HepG2 (cell line): ENCODE data around the gene PIH1D2. TPM values are rescaled to one million over a fixed set of nuclear protein-coding genes. Genes with fewer than 3 reads are reported as not detected.

Source experiments
- MEIS2 ChIP-seq: sonication (generic); formaldehyde crosslinking; IDR thresholded peaks from 2 replicates; pipeline ENCODE4 v1.9.0; 2021; ENCODE audit warnings: mild to moderate bottlenecking, missing genetic modification reagents
- NCOA2 ChIP-seq: sonication (generic); formaldehyde crosslinking; IDR thresholded peaks from 2 replicates; pipeline ENCODE4 v1.8.0; 2022; ENCODE audit warnings: inconsistent platforms
- TOPORS ChIP-seq: sonication (generic); formaldehyde crosslinking; IDR thresholded peaks from 2 replicates; pipeline ENCODE4 v1.8.0; 2023; ENCODE audit warnings: mild to moderate bottlenecking, missing genetic modification reagents
- ZNF234 ChIP-seq: sonication (generic); formaldehyde crosslinking; conservative IDR thresholded peaks from 2 replicates; pipeline ENCODE4 v1.5.1; 2020; ENCODE audit warnings: mild to moderate bottlenecking, missing genetic modification reagents
- ZNF460 ChIP-seq: sonication (generic); formaldehyde crosslinking; IDR thresholded peaks from 2 replicates; pipeline ENCODE4 v1.5.1; 2020; ENCODE audit warnings: missing genetic modification reagents, mild to moderate bottlenecking, borderline replicate concordance
- ZNF564 ChIP-seq: sonication (generic); formaldehyde crosslinking; IDR thresholded peaks from 2 replicates; pipeline ENCODE4 v1.8.1; 2023; ENCODE audit warnings: mild to moderate bottlenecking, missing genetic modification reagents
- ZNF607 ChIP-seq: sonication (generic); formaldehyde crosslinking; IDR thresholded peaks from 2 replicates; pipeline ENCODE4 v1.5.1; 2020; ENCODE audit warnings: missing genetic modification reagents, mild to moderate bottlenecking, borderline replicate concordance
- polyA plus RNA-seq, 8 experiments: library from polyadenylated mRNA; depleted of rRNA in 3 of 8; stranded (reverse) in 7 of 8; unstranded in 1 of 8; fragments of >200 nt; fragmentation: Illumina TruSeq in 4 of 8; extraction: Trizol in 4 of 8; gene quantifications; 2 replicates each; pipeline versions ENCODE4 v1.2.1 to v1.2.3, GENCODE V29; 2011 to 2016; ENCODE audit warnings: low read depth in 4 of 8, missing spikeins in 1 of 8, mixed read lengths in 1 of 8; ENCODE audit not compliant: insufficient read depth in 1 of 8
- total RNA-seq, 5 experiments: library from RNA; depleted of rRNA; stranded (reverse); fragments of >200 nt; fragmentation: Illumina TruSeq; extraction: Trizol; gene quantifications; 2 replicates each; pipeline ENCODE4 v1.2.3, GENCODE V29; 2016; ENCODE audit warnings: low read depth in 1 of 5
- TF ChIP-seq, protein P1 (sequence below): sonication (generic); formaldehyde crosslinking; IDR thresholded peaks from 2 replicates; pipeline ENCODE4 v1.5.0; 2020; ENCODE audit warnings: missing genetic modification reagents, mild to moderate bottlenecking, borderline replicate concordance
- TF ChIP-seq, protein P2 (sequence below): sonication (generic); formaldehyde crosslinking; IDR thresholded peaks from 2 replicates; pipeline ENCODE4 v1.9.0; 2022; ENCODE audit warnings: missing genetic modification reagents, mild to moderate bottlenecking, borderline replicate concordance
- TF ChIP-seq, protein P3 (sequence below): sonication (generic); formaldehyde crosslinking; conservative IDR thresholded peaks from 2 replicates; pipeline ENCODE4 v1.8.0; 2022; ENCODE audit warnings: mild to moderate bottlenecking, moderate library complexity, missing genetic modification reagents
- TF ChIP-seq, protein P4 (sequence below), 2 experiments: sonication (generic) in 1 of 2; formaldehyde crosslinking in 1 of 2; IDR thresholded peaks; 2 replicates each; pipeline versions ENCODE4 v1.6.1 to v1.9.0; 2014 to 2022; ENCODE audit warnings: antibody characterized with exemption in 1 of 2, borderline replicate concordance in 1 of 2, inconsistent platforms in 1 of 2, low read depth in 1 of 2, missing genetic modification reagents in 1 of 2

Gene PIH1D2
- total and polyA plus RNA-seq, 2 of the 13 experiments (the other 11 are each of a cell fraction or from before 2014, with no cell fraction given), result 0.49 to 2.7 TPM

DNA sequence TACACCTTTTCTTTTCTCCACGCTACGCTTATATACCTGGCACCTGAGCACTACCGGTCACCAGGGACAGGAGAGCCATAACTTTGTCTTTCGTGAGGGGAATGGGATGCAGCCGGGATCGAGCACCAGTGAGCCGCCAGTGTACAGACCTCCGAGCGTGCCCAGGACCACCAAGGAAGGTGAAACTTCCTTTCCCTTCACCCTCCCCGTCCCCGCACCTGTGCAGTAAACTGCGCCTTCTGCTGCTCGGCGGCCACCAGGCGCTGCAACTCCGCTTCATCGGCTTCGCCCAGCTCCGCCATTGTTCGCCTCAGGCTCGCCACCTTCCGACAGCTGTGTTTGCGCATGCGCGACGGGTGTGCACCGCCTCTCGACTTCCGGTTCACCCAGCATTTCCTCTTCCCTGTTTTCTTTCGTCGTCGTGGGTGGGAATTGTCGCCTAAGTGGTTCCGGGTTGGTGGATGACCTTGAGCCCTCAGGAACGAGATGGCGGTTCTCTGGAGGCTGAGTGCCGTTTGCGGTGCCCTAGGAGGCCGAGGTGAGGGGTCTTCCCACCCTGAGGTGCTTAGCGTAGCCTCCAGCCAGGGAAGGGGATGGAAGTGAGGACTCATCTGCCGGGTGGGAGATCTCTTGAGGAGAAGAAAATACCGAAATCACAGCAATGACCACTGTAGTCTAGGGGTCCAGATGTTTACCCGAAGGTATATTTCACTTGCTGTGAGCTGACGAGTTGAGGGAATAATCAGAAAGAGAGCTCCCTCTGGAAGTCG, 12.8 kb upstream of the PIH1D2 start, which contains the start of the genes SDHD and TIMM8B (continued):
- TF ChIP-seq, protein P1, sequence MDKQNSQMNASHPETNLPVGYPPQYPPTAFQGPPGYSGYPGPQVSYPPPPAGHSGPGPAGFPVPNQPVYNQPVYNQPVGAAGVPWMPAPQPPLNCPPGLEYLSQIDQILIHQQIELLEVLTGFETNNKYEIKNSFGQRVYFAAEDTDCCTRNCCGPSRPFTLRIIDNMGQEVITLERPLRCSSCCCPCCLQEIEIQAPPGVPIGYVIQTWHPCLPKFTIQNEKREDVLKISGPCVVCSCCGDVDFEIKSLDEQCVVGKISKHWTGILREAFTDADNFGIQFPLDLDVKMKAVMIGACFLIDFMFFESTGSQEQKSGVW (CRISPR knock-in tag), result no peak
- TF ChIP-seq, protein P2, sequence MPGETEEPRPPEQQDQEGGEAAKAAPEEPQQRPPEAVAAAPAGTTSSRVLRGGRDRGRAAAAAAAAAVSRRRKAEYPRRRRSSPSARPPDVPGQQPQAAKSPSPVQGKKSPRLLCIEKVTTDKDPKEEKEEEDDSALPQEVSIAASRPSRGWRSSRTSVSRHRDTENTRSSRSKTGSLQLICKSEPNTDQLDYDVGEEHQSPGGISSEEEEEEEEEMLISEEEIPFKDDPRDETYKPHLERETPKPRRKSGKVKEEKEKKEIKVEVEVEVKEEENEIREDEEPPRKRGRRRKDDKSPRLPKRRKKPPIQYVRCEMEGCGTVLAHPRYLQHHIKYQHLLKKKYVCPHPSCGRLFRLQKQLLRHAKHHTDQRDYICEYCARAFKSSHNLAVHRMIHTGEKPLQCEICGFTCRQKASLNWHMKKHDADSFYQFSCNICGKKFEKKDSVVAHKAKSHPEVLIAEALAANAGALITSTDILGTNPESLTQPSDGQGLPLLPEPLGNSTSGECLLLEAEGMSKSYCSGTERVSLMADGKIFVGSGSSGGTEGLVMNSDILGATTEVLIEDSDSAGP, result peak; percentile 93
- TF ChIP-seq, protein P3, sequence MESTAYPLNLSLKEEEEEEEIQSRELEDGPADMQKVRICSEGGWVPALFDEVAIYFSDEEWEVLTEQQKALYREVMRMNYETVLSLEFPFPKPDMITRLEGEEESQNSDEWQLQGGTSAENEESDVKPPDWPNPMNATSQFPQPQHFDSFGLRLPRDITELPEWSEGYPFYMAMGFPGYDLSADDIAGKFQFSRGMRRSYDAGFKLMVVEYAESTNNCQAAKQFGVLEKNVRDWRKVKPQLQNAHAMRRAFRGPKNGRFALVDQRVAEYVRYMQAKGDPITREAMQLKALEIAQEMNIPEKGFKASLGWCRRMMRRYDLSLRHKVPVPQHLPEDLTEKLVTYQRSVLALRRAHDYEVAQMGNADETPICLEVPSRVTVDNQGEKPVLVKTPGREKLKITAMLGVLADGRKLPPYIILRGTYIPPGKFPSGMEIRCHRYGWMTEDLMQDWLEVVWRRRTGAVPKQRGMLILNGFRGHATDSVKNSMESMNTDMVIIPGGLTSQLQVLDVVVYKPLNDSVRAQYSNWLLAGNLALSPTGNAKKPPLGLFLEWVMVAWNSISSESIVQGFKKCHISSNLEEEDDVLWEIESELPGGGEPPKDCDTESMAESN (CRISPR knock-in tag), result peak; percentile 56; the same call in 1 of the 2 replicates
- TF ChIP-seq ZNF564 (CRISPR knock-in tag) (0 out of 2 replicates have a peak, but pooled peaks have one; percentile 44), MEIS2 (CRISPR knock-in tag) (peak; percentile 86; the same call in 1 of the 2 replicates), NCOA2 (CRISPR knock-in tag) (peak; percentile 48), TOPORS (CRISPR knock-in tag) (0 out of 2 replicates have a peak, but pooled peaks have one; percentile 28), ZNF234 (CRISPR knock-in tag) (no peak), ZNF460 (CRISPR knock-in tag) (no peak), ZNF607 (CRISPR knock-in tag) (0 out of 2 replicates have a peak, but pooled peaks have one; percentile 34)
- TF ChIP-seq, protein P4, sequence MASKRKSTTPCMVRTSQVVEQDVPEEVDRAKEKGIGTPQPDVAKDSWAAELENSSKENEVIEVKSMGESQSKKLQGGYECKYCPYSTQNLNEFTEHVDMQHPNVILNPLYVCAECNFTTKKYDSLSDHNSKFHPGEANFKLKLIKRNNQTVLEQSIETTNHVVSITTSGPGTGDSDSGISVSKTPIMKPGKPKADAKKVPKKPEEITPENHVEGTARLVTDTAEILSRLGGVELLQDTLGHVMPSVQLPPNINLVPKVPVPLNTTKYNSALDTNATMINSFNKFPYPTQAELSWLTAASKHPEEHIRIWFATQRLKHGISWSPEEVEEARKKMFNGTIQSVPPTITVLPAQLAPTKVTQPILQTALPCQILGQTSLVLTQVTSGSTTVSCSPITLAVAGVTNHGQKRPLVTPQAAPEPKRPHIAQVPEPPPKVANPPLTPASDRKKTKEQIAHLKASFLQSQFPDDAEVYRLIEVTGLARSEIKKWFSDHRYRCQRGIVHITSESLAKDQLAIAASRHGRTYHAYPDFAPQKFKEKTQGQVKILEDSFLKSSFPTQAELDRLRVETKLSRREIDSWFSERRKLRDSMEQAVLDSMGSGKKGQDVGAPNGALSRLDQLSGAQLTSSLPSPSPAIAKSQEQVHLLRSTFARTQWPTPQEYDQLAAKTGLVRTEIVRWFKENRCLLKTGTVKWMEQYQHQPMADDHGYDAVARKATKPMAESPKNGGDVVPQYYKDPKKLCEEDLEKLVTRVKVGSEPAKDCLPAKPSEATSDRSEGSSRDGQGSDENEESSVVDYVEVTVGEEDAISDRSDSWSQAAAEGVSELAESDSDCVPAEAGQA (IDR thresholded peaks at IDR 0.05; ENCODE audit: low read depth), result peak; percentile 68; the same call in 1 of the 2 replicates
- TF ChIP-seq, protein P4 (CRISPR knock-in tag; IDR thresholded peaks at IDR 0.05; ENCODE audit: borderline replicate concordance), result no peak
